Myocyte (in vitro differentiated cells): ENCODE data around the gene RNU7-1. TPM values are rescaled to one million over a fixed set of nuclear protein-coding genes. Genes with fewer than 3 reads are reported as not detected.
"Not testable (repeated sequence)": the region's sequence is repeated elsewhere in the genome, so short reads cannot be mapped to it uniquely, and the experiment has no call there.

Experiments
- DNase-seq: peaks from one replicate; pipeline ENCODE4 v3.0.0-alpha.2; 2012; ENCODE audit warnings: low read depth
- polyA plus RNA-seq: library from polyadenylated mRNA; unstranded; fragments of >200 nt; gene quantifications from one replicate; pipeline ENCODE4 v1.2.1, GENCODE V29; 2012; ENCODE audit warnings: missing spikeins
- total RNA-seq: library from RNA; depleted of rRNA; stranded (reverse); fragments of >200 nt; gene quantifications from 2 replicates; pipeline ENCODE4 v1.2.3, GENCODE V29; 2014

RNU7-1 gene
- total RNA-seq, result not detected in 2 replicates
- not detected for polyA plus RNA-seq

DNA sequence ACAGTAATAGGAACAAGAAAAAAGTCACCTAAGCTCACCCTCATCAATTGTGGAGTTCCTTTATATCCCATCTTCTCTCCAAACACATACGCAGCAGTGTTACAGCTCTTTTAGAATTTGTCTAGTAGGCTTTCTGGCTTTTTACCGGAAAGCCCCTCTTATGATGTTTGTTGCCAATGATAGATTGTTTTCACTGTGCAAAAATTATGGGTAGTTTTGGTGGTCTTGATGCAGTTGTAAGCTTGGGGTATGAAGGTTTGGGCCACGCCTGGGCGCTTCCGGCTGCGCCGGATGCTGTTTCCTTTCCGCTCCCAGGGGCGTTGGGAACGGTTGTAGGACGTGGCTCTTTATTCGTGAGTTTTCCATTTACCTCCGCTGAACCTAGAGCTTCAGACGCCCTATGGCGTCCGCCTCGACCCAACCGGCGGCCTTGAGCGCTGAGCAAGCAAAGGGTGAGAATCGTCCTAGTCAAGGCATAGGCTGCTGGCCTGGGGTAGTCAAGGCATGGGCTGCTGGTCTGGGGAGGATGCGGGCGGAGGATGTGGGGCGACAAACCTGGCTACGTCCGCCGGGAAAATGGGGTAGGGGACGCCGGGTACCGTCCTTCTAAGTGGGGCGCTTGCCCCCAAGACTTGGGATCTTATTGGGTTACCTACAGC lies at the start of gene RNU7-1, which contains the start of gene C12orf57:
Gene RNU7-1, plus strand, starts transcription at position 95 of the 659 bp plus-strand sequence.
Gene C12orf57, plus strand, starts transcription at position 301 of the 659 bp plus-strand sequence. Its CDS starts 100 bp downstream, at position 401.
- DNase-seq, result peak; percentile 89

- DNase-seq, result no peak
Observed at GRCh38 chr12:6894321-6894720, 49.3 kb upstream of the RNU7-1 start.

GRCh38 chr12:6896846-6897435 lies 46.7 kb upstream of the RNU7-1 start:
- no peak for DNase-seq

- no peak for DNase-seq
Observed at GRCh38 chr12:6899427-6899826, 44.2 kb upstream of the RNU7-1 start.

GRCh38 chr12:6899837-6900519 lies 43.6 kb upstream of the RNU7-1 start:
- peak; percentile 28 for DNase-seq

DNA sequence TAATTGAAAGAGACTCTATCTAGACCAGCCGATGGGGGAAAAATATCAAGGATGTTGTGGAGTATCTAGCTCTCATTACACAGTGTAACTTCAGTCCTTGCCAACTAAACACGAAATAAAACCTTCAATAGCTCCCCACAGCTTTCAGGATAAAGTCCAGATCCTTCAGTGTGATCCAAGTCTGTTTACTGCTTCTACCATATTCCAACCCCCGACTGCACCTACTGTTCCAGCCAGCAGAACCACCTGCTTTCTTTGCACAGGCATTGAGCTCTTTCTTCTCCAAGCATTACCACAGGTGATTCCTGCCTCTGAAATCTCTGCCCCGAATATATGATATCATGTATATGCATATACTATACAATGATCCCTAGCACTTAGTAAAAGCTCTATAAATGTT lies 41.2 kb upstream of the RNU7-1 start:
- DNase-seq, result no peak

GRCh38 chr12:6903722-6904121 lies 39.9 kb upstream of the RNU7-1 start:
- no peak for DNase-seq

DNA sequence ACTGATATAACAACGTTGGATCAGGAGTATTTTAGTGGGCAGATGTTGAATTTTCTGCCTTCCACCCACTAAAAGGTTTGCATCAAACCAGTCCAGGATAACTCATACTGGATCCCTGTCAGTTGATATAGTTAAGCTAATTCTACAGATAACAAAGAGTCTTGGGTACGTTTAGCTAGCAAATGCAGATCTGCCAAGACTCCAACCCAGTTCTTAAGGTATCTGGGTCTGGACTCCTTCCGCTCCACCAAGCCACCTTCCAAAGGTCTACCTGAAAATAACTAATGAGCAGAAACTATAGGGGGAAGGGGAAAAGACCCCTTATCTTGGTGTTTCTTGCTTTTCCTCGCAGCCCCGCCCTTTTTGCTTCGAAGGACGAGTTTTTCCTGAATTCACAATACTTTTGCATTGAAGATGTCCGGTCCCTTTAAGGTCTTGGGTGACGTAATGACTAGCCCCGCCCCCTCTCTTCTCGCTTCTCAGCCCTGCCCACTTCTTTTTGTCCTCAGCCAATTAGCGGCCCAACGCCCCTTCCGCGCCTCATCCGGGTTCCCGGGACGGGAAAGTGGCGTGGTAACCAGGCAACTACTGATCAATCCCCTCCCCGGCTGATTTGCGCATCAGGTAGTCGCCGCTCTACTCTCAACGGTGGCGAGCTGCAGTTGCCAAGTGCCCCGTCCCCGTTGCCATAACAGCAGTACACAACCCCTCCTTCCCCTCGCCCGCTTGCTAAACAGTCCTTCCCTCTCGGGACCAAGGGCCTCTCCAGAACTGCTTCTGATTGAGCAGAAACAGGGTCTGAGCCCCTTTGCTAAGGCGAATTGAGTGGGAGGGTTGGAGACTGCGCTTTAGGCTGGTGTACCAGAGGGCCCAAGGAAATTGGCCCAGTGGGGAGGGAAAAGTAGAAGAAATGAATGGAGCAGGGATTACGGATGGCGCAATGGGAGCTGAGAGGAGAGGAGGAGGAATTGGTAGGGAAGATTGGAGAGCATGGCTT lies 39.0 kb upstream of the RNU7-1 start, which contains the start of gene LRRC23:
Gene LRRC23, plus strand, starts transcription at position 543 of the 997 bp plus-strand sequence. CDS start 812 bp downstream, outside the sequence.
- peak; percentile 95 for DNase-seq

DNA sequence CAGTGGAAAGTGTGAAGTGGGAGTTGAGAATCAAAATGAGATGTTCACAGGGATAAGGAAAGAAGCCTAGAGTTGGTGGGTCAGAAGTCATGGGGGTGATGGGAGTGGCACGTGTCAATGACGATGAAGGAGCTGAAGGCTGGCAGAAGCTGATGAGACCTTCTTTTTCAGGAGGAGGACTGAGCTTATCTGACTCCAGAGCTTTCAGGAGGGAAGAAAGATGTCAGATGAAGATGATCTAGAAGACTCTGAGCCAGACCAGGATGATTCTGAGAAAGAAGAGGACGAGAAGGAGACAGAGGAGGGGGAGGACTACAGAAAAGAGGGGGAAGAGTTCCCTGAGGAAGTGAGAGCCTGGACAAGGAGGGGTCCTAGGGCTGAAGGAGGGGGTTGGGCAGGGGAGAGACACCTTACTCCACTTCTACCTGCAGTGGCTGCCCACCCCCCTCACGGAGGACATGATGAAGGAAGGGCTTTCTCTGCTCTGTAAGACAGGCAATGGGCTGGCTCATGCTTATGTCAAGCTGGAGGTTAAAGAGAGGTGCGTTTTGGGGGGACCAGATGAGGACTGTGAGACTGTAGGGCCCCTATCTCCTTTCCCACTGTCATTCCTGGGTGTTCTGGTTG lies 38.1 kb upstream of the RNU7-1 start:
- no peak for DNase-seq

- DNase-seq, result not testable (repeated sequence)
Observed at GRCh38 chr12:6908141-6908540, 35.5 kb upstream of the RNU7-1 start.

- no peak for DNase-seq
Observed at GRCh38 chr12:6909421-6910145, 34.0 kb upstream of the RNU7-1 start.

- no peak for DNase-seq
Observed at GRCh38 chr12:6912164-6912935, 31.3 kb upstream of the RNU7-1 start.

DNA sequence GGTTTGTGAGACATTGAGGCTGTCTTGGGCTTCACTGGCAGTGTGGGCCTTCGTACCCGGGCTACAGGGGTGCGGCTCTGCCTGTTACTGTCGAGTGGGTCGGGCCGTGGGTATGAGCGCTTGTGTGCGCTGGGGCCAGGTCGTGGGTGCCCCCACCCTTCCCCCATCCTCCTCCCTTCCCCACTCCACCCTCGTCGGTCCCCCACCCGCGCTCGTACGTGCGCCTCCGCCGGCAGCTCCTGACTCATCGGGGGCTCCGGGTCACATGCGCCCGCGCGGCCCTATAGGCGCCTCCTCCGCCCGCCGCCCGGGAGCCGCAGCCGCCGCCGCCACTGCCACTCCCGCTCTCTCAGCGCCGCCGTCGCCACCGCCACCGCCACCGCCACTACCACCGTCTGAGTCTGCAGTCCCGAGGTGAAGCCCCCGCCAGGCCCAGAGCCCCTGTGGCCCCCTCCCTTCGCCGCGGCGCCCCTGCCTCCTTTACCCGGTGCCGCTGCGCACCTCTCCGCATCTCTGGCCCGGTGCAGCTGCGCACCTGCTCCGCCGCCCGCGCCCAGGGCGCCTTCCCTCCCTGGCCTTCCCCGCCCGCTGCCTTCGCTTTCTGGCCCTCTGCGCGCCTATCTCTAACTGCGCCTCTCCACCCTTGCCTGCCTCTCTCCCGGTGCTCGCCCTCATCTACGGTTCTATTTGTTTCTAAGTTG lies 29.2 kb upstream of the RNU7-1 start, which contains the start of gene ENO2:
Gene ENO2, plus strand, starts transcription at position 335 of the 701 bp plus-strand sequence. CDS start 1,253 bp downstream, outside the sequence.
- DNase-seq, result peak; percentile 66

DNA sequence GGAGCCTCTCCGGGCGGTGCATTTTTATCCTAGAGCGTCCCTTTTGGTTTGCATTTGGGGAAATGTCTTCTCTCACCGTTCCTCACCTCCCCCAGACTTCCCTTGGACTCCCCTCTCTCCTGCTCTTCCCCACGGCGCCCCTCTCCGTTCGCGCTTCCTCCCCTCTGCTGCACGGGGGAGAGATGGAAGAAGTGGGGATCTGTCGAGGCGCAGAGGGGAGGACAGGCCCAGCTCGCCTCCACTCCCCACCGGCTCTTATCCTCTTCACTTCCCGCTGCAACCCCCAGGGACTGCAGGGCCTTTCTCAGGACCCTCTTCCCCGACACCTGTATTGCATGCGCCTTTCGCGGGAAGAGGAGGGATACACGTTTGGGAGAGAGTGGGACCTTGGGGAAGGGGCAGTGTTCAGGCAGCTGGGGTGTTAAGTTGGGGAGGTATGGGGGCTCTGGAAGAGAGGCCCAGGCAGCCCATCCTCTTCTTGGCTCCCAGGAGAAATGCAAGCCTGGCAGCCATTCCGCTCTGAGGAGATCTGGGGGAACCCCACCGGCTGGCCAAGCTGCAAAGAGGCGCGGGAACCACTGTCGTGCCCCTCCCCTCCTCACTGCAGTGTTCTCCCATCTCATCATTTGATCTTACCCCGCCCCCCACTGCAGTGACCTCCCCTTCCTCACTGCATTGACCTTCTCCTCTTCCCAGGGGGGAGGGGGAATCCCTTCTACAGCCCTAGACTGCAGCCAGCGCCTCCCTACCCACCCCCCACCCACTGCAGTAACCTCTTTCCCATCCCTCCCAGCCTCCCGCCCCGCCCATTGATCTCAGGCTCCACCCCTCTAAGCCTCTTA lies 28.4 kb upstream of the RNU7-1 start:
- no peak for DNase-seq

GRCh38 chr12:6915789-6916285 lies 27.8 kb upstream of the RNU7-1 start:
- no peak for DNase-seq

GRCh38 chr12:6916426-6917200 lies 27.0 kb upstream of the RNU7-1 start:
- no peak for DNase-seq
